IMR-90 (cell line): ENCODE results near the gene DDX54. TPM values are rescaled to one million over a fixed set of nuclear protein-coding genes. Genes with fewer than 3 reads are reported as not detected.

Source experiments
- ATAC-seq: fragments of 200-7000 bp; cut with Tn5 transposase; 2 replicates; pipeline ENCODE4 v1.9.1; 2020; ENCODE audit warnings: low read depth, mild to moderate bottlenecking, moderate library complexity
- BruUV-seq: library from RNA; stranded (reverse); fragments of 400-500 nt; replicated peaks from 2 replicates; lab custom pipeline; 2021; lab: Mats Ljungman, UMichigan
- CTCF ChIA-PET: fragments of 300-600 bp; formaldehyde crosslinking; extraction: SDS; loops from one replicate; lab custom pipeline; 2021; ENCODE audit warnings: antibody characterized with exemption; lab: Yijun Ruan, JAX
- POLR2A ChIA-PET: fragments of 300-600 bp; sonication (Branson Sonifier 250); formaldehyde crosslinking; loops from one replicate; lab custom pipeline; 2022; ENCODE audit warnings: antibody characterized with exemption; ENCODE audit not compliant: unreplicated experiment; lab: Charles Lee
- DNase-seq: peaks from one replicate; pipeline ENCODE4 v3.0.0; 2013
- H2AFZ ChIP-seq: replicated peaks from 2 replicates; pipeline ENCODE3; 2013; ENCODE audit warnings: low read length, mild to moderate bottlenecking; ENCODE audit not compliant: poor library complexity
- H2AK5ac ChIP-seq: 2 replicates; pipeline ENCODE4 v1.6.1; 2013; ENCODE audit warnings: low read depth, low read length, inconsistent platforms
- H2AK9ac ChIP-seq: replicated peaks from 2 replicates; pipeline ENCODE3; 2013; ENCODE audit warnings: mild to moderate bottlenecking, low read depth, low read length, moderate library complexity; ENCODE audit not compliant: poor library complexity
- H2BK120ac ChIP-seq: 2 replicates; pipeline ENCODE4 v1.6.1; 2013; ENCODE audit warnings: low read depth, low read length, inconsistent platforms
- H2BK15ac ChIP-seq: 3 replicates; pipeline ENCODE4 v1.6.1; 2013; ENCODE audit warnings: low read depth, low read length, inconsistent platforms
- H2BK20ac ChIP-seq: 2 replicates; pipeline ENCODE4 v1.6.1; 2013; ENCODE audit warnings: low read depth, mild to moderate bottlenecking, inconsistent platforms, low read length, moderate library complexity
- H2BK5ac ChIP-seq: 2 replicates; pipeline ENCODE4 v1.6.1; 2013; ENCODE audit warnings: mild to moderate bottlenecking, low read depth, low read length, inconsistent platforms; ENCODE audit not compliant: poor library complexity, severe bottlenecking
- H3K14ac ChIP-seq: replicated peaks from 2 replicates; pipeline ENCODE4 v1.6.1; 2013; ENCODE audit warnings: low read depth, low read length, inconsistent platforms
- H3K18ac ChIP-seq: 2 replicates; pipeline ENCODE4 v1.6.1; 2013; ENCODE audit warnings: low read depth, low read length, control low read depth
- H3K23ac ChIP-seq: 2 replicates; pipeline ENCODE4 v1.6.1; 2013; ENCODE audit warnings: low read depth, low read length, inconsistent platforms
- H3K27ac ChIP-seq: 2 replicates; pipeline ENCODE4 v1.5.1; 2013; ENCODE audit warnings: mild to moderate bottlenecking, control low read depth, low read length; ENCODE audit not compliant: insufficient read depth
- H3K27me3 ChIP-seq: 2 replicates; pipeline ENCODE4 v1.6.1; 2013; ENCODE audit warnings: low read length; ENCODE audit not compliant: control insufficient read depth, insufficient read depth
- H3K36me3 ChIP-seq: 2 replicates; pipeline ENCODE4 v1.6.1; 2013; ENCODE audit warnings: low read length, mixed read lengths; ENCODE audit not compliant: control insufficient read depth, insufficient read depth
- H3K4ac ChIP-seq: 2 replicates; pipeline ENCODE4 v1.6.1; 2013; ENCODE audit warnings: low read depth, low read length, inconsistent platforms
- H3K4me1 ChIP-seq: 2 replicates; pipeline ENCODE4 v1.6.1; 2013; ENCODE audit warnings: low read length, mixed read lengths; ENCODE audit not compliant: control insufficient read depth, insufficient read depth
- H3K4me2 ChIP-seq: 2 replicates; pipeline ENCODE4 v1.6.1; 2013; ENCODE audit warnings: low read depth, mild to moderate bottlenecking, control low read depth, low read length, moderate library complexity
- H3K4me3 ChIP-seq: 2 replicates; pipeline ENCODE4 v1.5.1; 2013; ENCODE audit warnings: low read depth, mild to moderate bottlenecking, control low read depth, low read length, moderate library complexity; ENCODE audit not compliant: insufficient read depth
- H3K56ac ChIP-seq: 2 replicates; pipeline ENCODE4 v1.6.1; 2013; ENCODE audit warnings: low read length, inconsistent platforms; ENCODE audit not compliant: insufficient read depth; ENCODE audit errors: extremely low read depth
- H3K79me1 ChIP-seq, 2 experiments: 2 replicates each; pipeline ENCODE4 v1.6.1; 2013; ENCODE audit warnings: low read length in 2 of 2, inconsistent platforms in 1 of 2, low read depth in 1 of 2
- H3K9ac ChIP-seq: 2 replicates; pipeline ENCODE4 v1.6.1; 2013; ENCODE audit warnings: low read depth, low read length, control low read depth
- H3K9me1 ChIP-seq: 2 replicates; pipeline ENCODE4 v1.6.1; 2013; ENCODE audit warnings: low read length, inconsistent platforms; ENCODE audit not compliant: insufficient read depth
- H3K9me3 ChIP-seq: 2 replicates; pipeline ENCODE4 v1.6.1; 2013; ENCODE audit warnings: low read length; ENCODE audit not compliant: control insufficient read depth, insufficient read depth
- H4K20me1 ChIP-seq: 2 replicates; pipeline ENCODE4 v1.6.1; 2013; ENCODE audit warnings: low read length, inconsistent platforms; ENCODE audit not compliant: insufficient read depth
- H4K5ac ChIP-seq: 2 replicates; pipeline ENCODE4 v1.6.1; 2013; ENCODE audit warnings: mild to moderate bottlenecking, low read depth, low read length, control low read depth
- H4K8ac ChIP-seq, 2 experiments: 2 replicates each; pipeline ENCODE4 v1.6.1; 2013; ENCODE audit warnings: low read depth in 2 of 2, low read length in 2 of 2, control low read depth in 1 of 2, inconsistent platforms in 1 of 2
- H4K91ac ChIP-seq: 2 replicates; pipeline ENCODE4 v1.6.1; 2013; ENCODE audit warnings: low read depth, low read length, inconsistent platforms; ENCODE audit not compliant: insufficient read depth
- RAD21 ChIP-seq: IDR thresholded peaks from 2 replicates; pipeline ENCODE4 v1.6.1; 2012; ENCODE audit warnings: low read length, improper control_type of control experiment
- WGBS, 2 experiments: methylation state at CpG; one replicate each; pipeline versions ENCODE4 v1.1.5 to v1.1.7; 2013; ENCODE audit warnings: missing lambda C conversion rate in 2 of 2; ENCODE audit not compliant: insufficient read length in 1 of 2; ENCODE audit errors: extremely low coverage in 2 of 2; 5-methylcytosine and 5-hydroxymethylcytosine counted together
- dilution Hi-C: fragments of 300-500 bp; cut with HindIII; formaldehyde crosslinking; loops from one replicate; pipeline ENCODE4 v1.14.3; 2018; ENCODE audit warnings: low sequenced_read_pairs; ENCODE audit not compliant: unreplicated experiment
- in situ Hi-C: fragments of 300-500 bp; cut with MboI; formaldehyde crosslinking; loops from 3 replicates; pipeline ENCODE4 v1.14.3; 2019; ENCODE audit warnings: low sequenced_read_pairs, inconsistent platforms, mixed read lengths
- intact Hi-C: fragments of 100-400 bp; cut with micrococcal nuclease; formaldehyde crosslinking; loops from 2 replicates; pipeline ENCODE4 v1.10.0; 2022
- polyA plus RNA-seq, 3 experiments: library from polyadenylated mRNA; depleted of rRNA; stranded (reverse); fragments of >200 nt; gene quantifications; 2 replicates each; pipeline ENCODE4 v1.2.3, GENCODE V29; 2012; ENCODE audit warnings: low replicate concordance in 1 of 3
- total RNA-seq: library from RNA; depleted of rRNA; stranded (reverse); fragments of >200 nt; gene quantifications from 2 replicates; pipeline ENCODE4 v1.2.3, GENCODE V29; 2012

The DDX54 gene
- total and polyA plus RNA-seq, 2 of the 4 experiments (the other 2 are of a cell fraction), result 23.8 to 47.5 TPM

DNA sequence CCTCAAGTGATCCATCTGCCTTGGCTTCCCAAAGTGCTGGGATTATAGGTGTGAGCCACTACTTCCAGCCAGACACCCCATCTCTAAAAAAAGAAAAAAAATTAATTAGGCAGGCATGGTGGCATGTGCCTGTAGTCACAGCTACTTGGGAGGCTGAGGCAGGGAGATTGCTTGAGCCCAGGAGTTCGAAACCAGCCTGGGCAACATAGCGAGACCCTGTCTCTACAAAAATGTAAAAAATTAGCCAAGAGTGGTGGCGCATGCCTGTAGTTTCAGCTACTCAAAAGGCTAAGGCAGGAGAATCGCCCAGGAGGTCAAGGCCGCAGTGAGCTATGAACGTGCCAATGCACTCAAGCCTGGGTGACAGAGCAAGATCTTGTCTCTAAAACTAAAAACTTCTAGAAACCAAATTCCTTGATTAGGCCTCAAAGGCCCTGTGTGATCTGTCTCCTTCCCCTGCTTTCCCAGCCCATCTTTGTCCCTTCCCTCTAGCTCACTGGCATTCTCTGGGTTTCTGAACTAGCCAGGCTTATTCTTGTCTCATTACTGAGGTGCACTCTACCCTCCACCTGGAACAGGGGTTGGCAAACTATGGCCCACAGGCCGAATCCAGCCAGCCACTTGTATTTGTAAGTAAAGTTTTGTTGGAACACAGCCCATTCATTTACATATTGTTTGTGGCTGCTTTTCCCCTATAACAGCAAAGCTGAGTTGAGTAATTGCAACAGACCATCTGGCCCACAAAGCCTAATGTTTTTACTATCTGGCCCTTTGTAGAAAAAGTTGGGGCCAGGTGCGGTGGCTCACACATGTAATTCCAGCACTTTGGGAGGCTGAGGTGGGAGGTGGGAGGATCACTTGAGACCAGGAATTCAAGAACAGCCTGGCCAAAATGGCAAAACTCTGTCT is 18.8 kb upstream of the DDX54 start:
- Histone ChIP-seq H4K91ac (no peak overlapping the region), H3K79me1 (no peaks in the 10 kb centered on the region), H3K4me3 (no peak overlapping the region), H2AK9ac (no peak overlapping the region), H3K4me1 (peaks cover 7% of the 10 kb centered on the region), H3K18ac (no peak overlapping the region), H2AK5ac (no peak overlapping the region), H2BK120ac (no peak overlapping the region), H3K27ac (no peak overlapping the region), H3K27me3 (no peaks in the 10 kb centered on the region), H4K8ac (no peak overlapping the region), H3K4ac (no peak overlapping the region), H3K56ac (no peak overlapping the region), H3K9ac (no peak overlapping the region), H3K23ac (no peak overlapping the region), H3K36me3 (no peaks in the 10 kb centered on the region), H2AFZ (peak overlapping the region; percentile 56), H2BK5ac (no peak overlapping the region), H3K9me3 (no peaks in the 10 kb centered on the region), H2BK20ac (no peak overlapping the region), H4K5ac (no peak overlapping the region), H3K9me1 (peaks cover 11% of the 10 kb centered on the region; the same call in 1 of the 2 replicates), H4K20me1 (no peaks in the 10 kb centered on the region), H2BK15ac (no peak overlapping the region), H3K14ac (no peak overlapping the region), H3K4me2 (no peak overlapping the region)
- 89% methylated on average over 6 of the region's 8 CpGs; no CpG with 5 or more reads in 1 of the 2 experiments for WGBS, 2 experiments
- no TSS peak for BruUV-seq
- in situ Hi-C loops, result no loop called here
- POLR2A ChIA-PET, result no interaction called here
- dilution Hi-C loops, result no loop called here
- intact Hi-C loops, result no loop called here
- no peak for ATAC-seq
- CTCF ChIA-PET, result no interaction called here
- TF ChIP-seq RAD21, result no peak
- no peak for DNase-seq
